Spleen (tissue), 11 donors: ENCODE measurements around the gene TREH. TPM values are rescaled to one million over a fixed set of nuclear protein-coding genes. Genes with fewer than 3 reads are reported as not detected.

ENCODE experiments used
- DNase-seq: peaks from one replicate; pipeline ENCODE4 v3.0.0-alpha.2; 2020
- H3K27ac ChIP-seq, 8 donors: fragments of 200-600 bp; sonication (generic) in 7 of 8; 1 replicate in 4 of 8; 2 replicates in 4 of 8; pipeline versions ENCODE4 v1.5.0 to v1.8.0; 2016 to 2021; ENCODE audit warnings: inconsistent platforms in 4 of 8, mild to moderate bottlenecking in 4 of 8, moderate library complexity in 1 of 8
- H3K27me3 ChIP-seq, 7 donors: fragments of 200-600 bp; sonication (generic) in 6 of 7; replicated peaks in 1 of 7; 1 replicate in 4 of 7; 2 replicates in 3 of 7; pipeline versions ENCODE4 v1.5.0 to v1.8.0; 2016 to 2021; ENCODE audit warnings: inconsistent platforms in 3 of 7, mild to moderate bottlenecking in 1 of 7
- H3K36me3 ChIP-seq, 6 donors: fragments of 200-600 bp; sonication (generic) in 5 of 6; 1 replicate in 4 of 6; 2 replicates in 2 of 6; pipeline versions ENCODE4 v1.5.0 to v1.8.0; 2016 to 2021; ENCODE audit warnings: inconsistent platforms in 2 of 6
- H3K4me1 ChIP-seq, 6 donors: fragments of 200-600 bp; sonication (generic) in 5 of 6; 1 replicate in 3 of 6; 2 replicates in 3 of 6; pipeline versions ENCODE4 v1.5.0 to v1.8.0; 2016 to 2021; ENCODE audit warnings: inconsistent platforms in 3 of 6
- H3K4me3 ChIP-seq, 8 donors: fragments of 200-600 bp; sonication (generic) in 7 of 8; 1 replicate in 4 of 8; 2 replicates in 4 of 8; pipeline versions ENCODE4 v1.5.0 to v1.8.0; 2016 to 2021; ENCODE audit warnings: inconsistent platforms in 4 of 8, mild to moderate bottlenecking in 4 of 8, moderate library complexity in 2 of 8
- H3K9me3 ChIP-seq, 8 donors: fragments of 200-600 bp; sonication (generic) in 7 of 8; 1 replicate in 4 of 8; 2 replicates in 4 of 8; pipeline versions ENCODE4 v1.5.0 to v1.8.0; 2016 to 2021; ENCODE audit warnings: inconsistent platforms in 4 of 8
- CTCF ChIP-seq, 11 experiments: fragments of 200-600 bp in 7 of 11; fragments of 450-650 bp in 4 of 11; sonication (generic) in 4 of 11; IDR thresholded peaks in 8 of 11; conservative IDR thresholded peaks in 3 of 11; 1 replicate in 7 of 11; 2 replicates in 4 of 11; pipeline versions ENCODE4 v1.4.0 to v1.8.0; 2016 to 2021; ENCODE audit warnings: antibody characterized with exemption in 11 of 11, inconsistent platforms in 4 of 11, mild to moderate bottlenecking in 1 of 11
- POLR2A ChIP-seq, 3 donors: fragments of 450-650 bp; IDR thresholded peaks; one replicate each; pipeline ENCODE4 v1.5.1; 2017; ENCODE audit warnings: antibody characterized with exemption in 3 of 3, mild to moderate bottlenecking in 1 of 3
- POLR2AphosphoS5 ChIP-seq, 3 donors: sonication (generic); formaldehyde crosslinking; IDR thresholded peaks; one replicate each; pipeline ENCODE4 v1.5.1; 2017; ENCODE audit warnings: antibody characterized with exemption in 3 of 3
- WGBS, 5 donors: extraction: QIAGEN DNeasy Blood & Tissue Kit in 3 of 5; methylation state at CpG; one replicate each; pipeline versions ENCODE4 v1.1.5 to v1.1.7; 2013 to 2018; 5-methylcytosine and 5-hydroxymethylcytosine counted together
- intact Hi-C: fragments of 100-400 bp; cut with DNase I; formaldehyde crosslinking; loops from one replicate; pipeline ENCODE4 v1.15.0; 2023; ENCODE audit warnings: low total_unique reads
- polyA plus RNA-seq, 3 donors: library from polyadenylated mRNA; stranded (reverse); fragments of 200-250 nt; gene quantifications; one replicate each; pipeline ENCODE4 v1.2.1, GENCODE V29; 2013
- total RNA-seq, 7 donors: library from RNA; depleted of rRNA in 3 of 7; stranded (reverse); fragments of >200 nt in 3 of 7; fragmentation: NEBNext Ultra II Directional in 4 of 7; extraction: Animal tissue kit (Norgen Biotek cat#: 25700) in 4 of 7; gene quantifications; one replicate each; pipeline versions ENCODE4 v1.1.0 to v1.2.1, GENCODE V29; 2016 to 2021
- donor health status: healthy with polysubstance abuse.
- donor health status: DM: no; HTN: no; CAD: no; lungs with moderate emphysema.
- donor health status: DM: no; HTN: no; CAD: no.
- donor health status: Bipolar disorder and iron deficiency.
- donor health status: healthy.
- donor health status: DM: no; HTN: no; CAD: no.
- donor health status: DM: yes; HTN: yes; CAD: no.

Gene TREH
- total and polyA plus RNA-seq, 10 donors: 0.33 to 2.3 (median 2.0) TPM; not detected in 7

- WGBS, 5 donors: 92 to 98% (median 94%) methylated on average over 5 of the region's 5 CpGs
- Histone ChIP-seq H3K4me3 (no peak overlapping the region), H3K27me3 (peaks cover 0 to 17% (median 0%) of the 10 kb centered on the region in 7 donors), H3K9me3 (no peaks in the 10 kb centered on the region), H3K4me1 (peaks cover 3 to 28% (median 15%) of the 10 kb centered on the region in 6 donors), H3K27ac (no peak overlapping the region), H3K36me3 (peaks cover 0 to 63% (median 11%) of the 10 kb centered on the region in 6 donors)
- intact Hi-C loops: no loop called here
- TF ChIP-seq POLR2A (IDR thresholded peaks at IDR 0.05) (no peak), CTCF (IDR thresholded peaks at IDR 0.05 in 8 of 11, conservative IDR thresholded peaks at IDR 0.05 in 3 of 11) (no peak), POLR2AphosphoS5 (IDR thresholded peaks at IDR 0.05) (no peak)
- no peak for DNase-seq
Measured at GRCh38 chr11:118656563-118657165, 22.8 kb downstream of the TREH start.

- no peak for TF ChIP-seq POLR2AphosphoS5 (IDR thresholded peaks at IDR 0.05)
- no peak for TF ChIP-seq POLR2A (IDR thresholded peaks at IDR 0.05)
- no peak for TF ChIP-seq CTCF (IDR thresholded peaks at IDR 0.05 in 8 of 11, conservative IDR thresholded peaks at IDR 0.05 in 3 of 11)
- no peaks in the 10 kb centered on the region for H3K9me3 ChIP-seq
- intact Hi-C loops: no loop called here
- peaks cover 0 to 17% (median 0%) of the 10 kb centered on the region in 7 donors for H3K27me3 ChIP-seq
- no peak for DNase-seq
- 74 to 92% (median 85%) methylated on average over 6 to 7 of the region's 7 CpGs for WGBS, 5 donors
- H3K27ac ChIP-seq: no peak overlapping the region
- no peak overlapping the region for H3K4me3 ChIP-seq
- H3K4me1 ChIP-seq: peaks cover 3 to 28% (median 15%) of the 10 kb centered on the region in 6 donors
- peaks cover 0 to 73% (median 17%) of the 10 kb centered on the region in 6 donors for H3K36me3 ChIP-seq
Measured at GRCh38 chr11:118655486-118656190, 23.8 kb downstream of the TREH start.

- H3K4me1 ChIP-seq: peaks cover 0 to 12% (median 3%) of the 10 kb centered on the region in 6 donors
- no peak overlapping the region for H3K4me3 ChIP-seq
- H3K27ac ChIP-seq: no peak overlapping the region
- no peak for TF ChIP-seq POLR2AphosphoS5 (IDR thresholded peaks at IDR 0.05)
- TF ChIP-seq POLR2A (IDR thresholded peaks at IDR 0.05): no peak
- no peak for TF ChIP-seq CTCF (IDR thresholded peaks at IDR 0.05 in 8 of 11, conservative IDR thresholded peaks at IDR 0.05 in 3 of 11)
- peak; percentile 54 for DNase-seq
- H3K9me3 ChIP-seq: no peaks in the 10 kb centered on the region
- peaks cover 0 to 91% (median 29%) of the 10 kb centered on the region in 6 donors for H3K36me3 ChIP-seq
- WGBS, 5 donors: 80 to 91% (median 90%) methylated on average over 8 of the region's 8 CpGs
- peaks cover 0 to 3% (median 0%) of the 10 kb centered on the region in 7 donors for H3K27me3 ChIP-seq
- intact Hi-C loops: no loop called here
Measured at GRCh38 chr11:118653684-118654390, 25.6 kb downstream of the TREH start.
